Thyroid gland (tissue), 4 donors: Measurements from ENCODE around the gene BRD2.

Experiments used
- CTCF ChIP-seq, 6 experiments: fragments of 200-600 bp in 3 of 6; fragments of 450-650 bp in 3 of 6; sonication (generic) in 3 of 6; IDR thresholded peaks; one replicate each; pipeline ENCODE4 v1.5.1; 2016 to 2019; ENCODE audit warnings: antibody characterized with exemption in 6 of 6, mild to moderate bottlenecking in 2 of 6, inconsistent platforms in 1 of 6, moderate library complexity in 1 of 6
- POLR2A ChIP-seq, 2 donors: fragments of 450-650 bp; IDR thresholded peaks; one replicate each; pipeline ENCODE4 v1.6.1; 2017; ENCODE audit warnings: antibody characterized with exemption in 2 of 2, mild to moderate bottlenecking in 2 of 2, moderate library complexity in 1 of 2

- TF ChIP-seq POLR2A (IDR thresholded peaks at IDR 0.05) (no peak), CTCF (IDR thresholded peaks at IDR 0.05) (no peak)
Measured at GRCh38 chr6:33008944-33009861, 40.8 kb downstream of the BRD2 start, which contains the start of gene HLA-DOA.
